HL-60 (cell line): ENCODE data around the gene BABAM2.

Experiments used
- CTCF ChIP-seq: IDR thresholded peaks from one replicate; pipeline ENCODE4 v1.5.1; 2011; ENCODE audit warnings: low read length, control low read depth, inconsistent platforms; ENCODE audit not compliant: insufficient read depth
- GABPA ChIP-seq: IDR thresholded peaks from 2 replicates; pipeline ENCODE4 v1.6.1; 2012; ENCODE audit warnings: low read depth
- POLR2AphosphoS5 ChIP-seq: IDR thresholded peaks from 2 replicates; pipeline ENCODE4 v1.6.1; 2012; ENCODE audit warnings: low read depth

GRCh38 chr2:28276807-28277206 lies 386.3 kb downstream of the BABAM2 start:
- TF ChIP-seq POLR2AphosphoS5 = no peak
- TF ChIP-seq CTCF = no peak
- TF ChIP-seq GABPA = no peak
